Activated CD4-positive, alpha-beta T cell treated with anti-CD3 and anti-CD28 coated beads, Interleukin-2, amount 50 U/mL, for 16 hours (primary cell): ENCODE results near the gene WHRN.
A peak's percentile ranks its signal among the peaks of the same experiment; 100 is the strongest.

ENCODE experiments used
- DNase-seq: peaks from one replicate; pipeline ENCODE4 v3.0.0-alpha.2; 2020

WHRN gene

DNA sequence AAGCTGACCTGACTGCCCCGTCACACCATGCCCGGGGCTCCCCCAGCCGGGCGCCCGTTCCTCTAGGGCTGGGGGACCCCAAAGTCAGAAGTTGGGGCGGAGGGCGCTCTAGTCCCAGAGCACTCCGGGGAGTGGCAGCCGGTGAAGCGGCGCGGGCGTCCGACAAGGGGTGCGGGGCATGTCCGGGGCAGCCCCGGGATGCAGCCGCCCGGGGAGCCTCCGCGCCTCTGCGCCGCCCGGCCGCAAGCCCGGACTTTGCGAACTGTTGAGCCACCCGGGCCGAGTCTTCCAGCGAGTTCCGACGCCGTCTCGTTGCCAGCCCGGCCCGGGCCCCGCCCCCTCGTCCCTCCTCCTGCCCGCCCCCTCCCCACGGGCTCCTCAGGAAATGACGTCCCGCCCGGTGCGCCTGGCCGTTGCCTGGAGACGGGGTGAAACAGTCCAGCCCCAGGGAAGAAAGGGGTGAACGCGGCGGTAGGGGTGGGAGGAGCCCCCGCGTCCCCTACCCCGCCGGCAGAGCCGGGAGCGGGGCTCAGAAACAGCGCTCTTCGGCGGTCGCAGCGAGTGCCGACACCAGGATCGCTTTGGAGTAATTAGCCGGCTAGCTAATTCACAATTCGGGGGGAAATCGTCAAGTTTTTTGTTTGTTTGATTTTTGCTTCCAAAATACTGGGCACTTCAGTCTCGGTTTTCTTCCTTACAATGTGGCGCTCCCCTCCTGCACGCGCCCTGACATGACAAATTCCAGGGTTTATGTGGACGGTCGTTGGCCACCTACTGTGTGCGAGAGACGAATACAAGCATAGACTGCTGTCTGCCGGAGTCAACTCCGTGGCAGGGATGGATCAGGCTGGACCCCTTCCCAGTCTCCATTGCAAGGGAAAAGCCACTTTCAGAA is at the start of gene WHRN:
Gene WHRN (minus strand): TSS at position 287 of the 895 bp plus-strand sequence. CDS start 672 bp downstream, outside the sequence.
- DNase-seq: peak; percentile 87

- DNase-seq: no peak
Measured at GRCh38 chr9:114553202-114553601, 47.9 kb upstream of the WHRN start.

- no peak for DNase-seq
Measured at GRCh38 chr9:114552706-114553105, 47.4 kb upstream of the WHRN start.

DNA sequence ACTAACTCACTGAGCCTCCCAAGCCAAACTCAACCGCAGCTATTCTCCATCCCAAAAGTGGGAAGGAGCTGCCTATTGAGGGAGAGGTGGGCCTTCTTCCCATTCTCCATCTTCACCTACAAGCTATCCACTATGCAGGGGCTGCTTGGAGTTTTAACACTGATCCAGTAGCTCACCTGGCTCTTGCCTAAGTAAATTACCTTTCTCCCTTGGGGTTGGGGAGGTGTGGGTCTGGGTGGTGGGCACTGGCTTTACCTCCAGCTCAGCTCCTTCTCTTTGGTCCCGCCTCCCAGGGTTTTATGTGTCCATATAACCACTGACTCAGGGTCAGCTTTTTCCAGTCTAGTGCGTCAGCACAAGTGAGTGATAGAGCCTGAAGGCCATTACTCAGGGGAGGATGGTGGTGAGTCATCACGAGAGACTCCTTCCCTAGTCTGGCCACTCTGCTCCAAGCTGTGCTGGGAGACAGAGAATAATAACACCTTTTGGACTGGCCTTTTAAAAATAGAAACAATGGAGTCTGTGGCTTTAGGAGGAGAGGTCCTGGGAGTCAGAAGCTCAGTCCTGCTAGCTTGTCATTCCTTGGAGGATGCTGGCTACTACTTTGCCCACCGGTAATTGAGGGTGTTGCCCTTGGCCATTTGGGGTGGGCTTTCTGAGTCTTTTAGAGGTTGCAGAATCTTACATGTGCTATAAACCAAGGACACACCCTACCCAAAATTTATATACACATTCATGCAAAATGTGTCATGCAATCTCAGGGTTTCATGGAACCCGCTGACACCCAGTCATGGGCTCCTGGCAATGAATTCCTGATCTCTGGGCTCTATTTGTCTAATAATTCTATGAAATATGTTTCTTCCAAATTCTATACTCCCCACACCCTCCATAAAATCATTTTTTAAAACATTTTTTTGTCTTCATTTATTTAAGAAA is 46.7 kb upstream of the WHRN start:
- no peak for DNase-seq

DNA sequence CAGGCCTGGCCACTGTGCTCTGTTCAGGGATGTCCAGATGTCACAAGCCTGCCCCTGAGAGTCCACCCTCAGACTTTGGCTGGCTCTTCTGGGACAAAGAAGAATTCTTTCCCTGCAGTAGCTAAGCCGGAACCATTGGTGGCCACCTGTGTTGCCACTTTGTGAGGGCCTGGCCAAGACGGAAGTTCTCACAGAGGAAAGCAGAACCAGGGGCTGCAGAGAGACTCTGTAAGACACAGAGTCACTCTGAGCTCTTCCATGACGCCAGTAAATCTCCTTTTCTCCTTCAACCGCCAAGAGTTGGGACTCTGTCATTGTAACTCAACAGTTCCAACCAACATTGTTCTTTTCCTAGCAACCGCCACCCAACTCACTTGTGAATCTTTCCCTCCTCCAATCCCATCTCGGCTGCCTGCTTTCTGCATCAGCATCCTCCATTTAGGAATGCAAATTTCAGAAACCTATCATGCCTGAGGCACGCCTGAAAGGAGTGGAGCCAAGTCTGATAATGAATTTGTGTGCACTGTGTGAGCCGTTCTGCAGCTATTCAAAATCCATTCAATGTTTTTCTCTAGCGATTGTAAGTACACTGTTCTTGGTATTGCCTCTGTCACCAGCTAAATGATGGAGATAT is 44.5 kb upstream of the WHRN start:
- no peak for DNase-seq

GRCh38 chr9:114546851-114547250 is 41.6 kb upstream of the WHRN start:
- no peak for DNase-seq

GRCh38 chr9:114545055-114545454 is 39.8 kb upstream of the WHRN start:
- no peak for DNase-seq

GRCh38 chr9:114539701-114540380 is 34.6 kb upstream of the WHRN start:
- no peak for DNase-seq

- no peak for DNase-seq
Measured at GRCh38 chr9:114538241-114538640, 33.0 kb upstream of the WHRN start.

DNA sequence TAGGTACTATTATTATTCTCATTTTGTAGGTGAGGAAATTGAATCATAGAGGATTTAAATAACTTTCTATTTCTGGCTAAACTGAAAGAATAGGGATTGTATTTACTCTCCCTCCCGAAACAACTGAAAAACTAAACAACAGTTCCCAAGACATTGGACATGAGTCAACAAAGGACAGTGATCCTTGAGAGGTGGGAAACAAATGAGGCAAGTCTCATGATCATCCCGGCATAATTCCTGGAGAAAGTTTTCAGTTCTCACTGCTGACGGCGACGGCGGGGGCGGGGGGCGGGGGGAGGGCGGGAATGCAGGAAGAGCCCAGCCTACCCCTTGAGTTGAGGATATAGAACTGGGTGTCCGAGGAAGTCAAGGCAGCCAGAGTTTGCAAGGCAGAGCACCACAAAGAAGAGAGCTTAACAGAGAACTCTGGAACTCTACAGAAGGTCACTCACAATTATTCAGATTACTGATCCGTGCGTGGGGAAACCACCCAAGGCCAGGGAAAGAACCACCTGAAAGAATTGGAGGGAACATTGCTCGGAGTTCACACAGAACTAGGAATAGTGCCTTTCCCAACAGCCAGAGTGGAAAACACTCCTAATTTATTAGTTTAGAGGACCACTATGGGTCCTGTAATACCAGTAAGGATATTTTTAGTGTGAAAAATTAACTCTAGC is 27.4 kb upstream of the WHRN start:
- no peak for DNase-seq

DNA sequence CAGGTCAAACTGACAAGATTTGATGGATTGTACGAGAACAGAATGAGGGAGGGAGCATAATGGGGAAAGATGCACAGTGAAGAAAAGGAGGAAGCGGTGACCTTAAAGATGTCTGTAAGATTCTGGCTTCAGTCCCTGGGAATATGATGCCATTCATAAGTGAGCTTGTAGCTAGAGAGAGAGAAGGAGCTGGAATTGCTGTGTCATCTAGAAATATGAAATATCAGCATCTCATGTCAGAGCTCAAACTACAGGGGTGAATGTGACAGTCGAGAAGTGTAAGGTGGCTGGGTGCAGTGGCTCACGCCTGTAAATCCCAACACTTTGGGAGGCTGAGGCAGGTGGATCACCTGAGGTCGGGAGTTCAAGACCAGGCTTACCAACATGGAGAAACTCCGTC is 24.0 kb upstream of the WHRN start:
- DNase-seq: no peak

- no peak for DNase-seq
Measured at GRCh38 chr9:114526807-114527206, 21.5 kb upstream of the WHRN start.

- DNase-seq: no peak
Measured at GRCh38 chr9:114525513-114525912, 20.2 kb upstream of the WHRN start.

GRCh38 chr9:114524247-114524681 is 19.0 kb upstream of the WHRN start:
- DNase-seq: no peak

- DNase-seq: no peak
Measured at GRCh38 chr9:114522847-114523246, 17.6 kb upstream of the WHRN start.

- DNase-seq: no peak
Measured at GRCh38 chr9:114522286-114522685, 17.0 kb upstream of the WHRN start.

- no peak for DNase-seq
Measured at GRCh38 chr9:114521846-114522245, 16.6 kb upstream of the WHRN start.

DNA sequence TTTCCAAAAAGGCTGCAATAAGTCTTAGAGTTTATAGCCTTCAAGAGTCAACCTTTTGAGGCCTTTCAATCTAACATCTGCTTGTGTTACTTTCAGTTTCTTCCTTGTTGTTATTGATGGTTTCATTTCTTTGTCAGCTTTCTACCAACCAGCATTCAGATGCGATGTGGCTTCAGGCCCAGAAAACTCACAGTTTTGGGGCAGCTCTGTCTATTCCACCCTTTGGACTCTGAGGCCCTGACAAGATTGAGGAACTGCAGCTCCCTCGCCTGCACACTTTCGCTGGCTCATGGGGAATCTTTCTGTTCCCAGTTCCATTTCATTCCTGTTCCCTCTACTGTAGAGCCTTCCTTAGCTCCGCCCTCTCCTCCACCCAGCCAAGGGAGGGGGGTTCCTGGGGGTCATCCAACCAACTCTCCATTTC is 13.3 kb upstream of the WHRN start:
- no peak for DNase-seq

DNA sequence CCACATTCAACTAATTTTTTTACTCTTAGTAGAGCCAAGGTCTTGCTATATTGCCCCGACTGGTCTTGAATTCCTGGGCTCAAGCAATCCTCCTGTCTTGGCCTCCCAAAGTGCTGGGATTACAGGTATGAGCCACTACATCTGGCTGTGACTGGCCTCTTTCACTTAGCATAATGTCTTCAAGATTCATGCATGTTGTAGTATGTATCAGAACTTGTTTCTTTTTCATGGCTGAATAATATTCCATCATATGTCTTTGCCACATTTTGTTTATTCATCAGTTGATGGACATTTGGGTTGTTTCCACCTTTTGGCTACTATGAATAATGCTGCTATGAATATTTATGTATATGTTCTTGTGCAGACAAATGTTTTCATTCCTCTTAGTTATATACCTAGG is 12.8 kb upstream of the WHRN start:
- DNase-seq: no peak

DNA sequence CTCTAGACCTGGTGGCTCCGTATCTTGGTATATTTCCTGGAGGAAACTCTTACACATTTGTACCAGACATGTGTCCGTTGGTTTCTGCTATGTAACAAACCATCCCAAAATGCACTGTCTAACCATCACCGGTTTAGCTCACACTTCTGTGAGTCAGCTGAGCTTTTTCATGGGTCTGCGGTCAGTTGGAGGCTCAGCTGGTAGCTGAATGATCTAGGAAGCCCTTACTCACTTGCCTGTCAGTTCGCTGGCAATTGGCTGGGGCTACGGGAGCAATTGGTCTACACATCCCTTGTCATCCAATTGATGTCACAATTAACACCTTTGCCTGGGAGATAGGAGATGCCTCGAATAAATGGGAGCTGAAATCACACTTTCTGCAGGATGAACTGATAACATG is 11.6 kb upstream of the WHRN start:
- no peak for DNase-seq

DNA sequence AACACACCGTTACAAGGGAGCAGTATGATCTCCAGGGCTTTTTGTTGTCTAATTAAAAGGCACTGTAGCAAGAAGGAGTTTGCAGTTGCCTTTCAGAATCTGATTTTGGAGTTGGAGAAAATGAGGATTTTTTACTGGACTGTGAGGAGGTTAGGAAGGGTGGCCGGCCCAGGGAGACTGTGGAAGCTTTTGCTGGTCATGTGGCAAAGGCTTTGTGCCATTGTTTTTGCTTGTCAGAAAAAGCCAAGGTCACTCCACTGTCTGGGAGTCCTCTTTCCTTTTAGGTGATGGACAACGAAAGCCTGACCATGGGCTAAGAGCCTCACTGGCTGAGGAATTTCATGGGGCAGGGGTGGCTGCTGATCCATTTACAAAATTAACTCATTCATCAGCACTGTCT is 10.3 kb upstream of the WHRN start:
- DNase-seq: no peak

GRCh38 chr9:114513959-114514267 is 8.6 kb upstream of the WHRN start:
- no peak for DNase-seq
